Bronchial epithelial cell (primary cell): ENCODE results near the gene IFT122. TPM values are rescaled to one million over a fixed set of nuclear protein-coding genes. Genes with fewer than 3 reads are reported as not detected.

Experiments used
- DNase-seq: peaks from one replicate; pipeline ENCODE4 v3.0.0-alpha.2; 2010; ENCODE audit warnings: low read depth
- FAIRE-seq: peaks from 2 replicates; lab custom pipeline; 2011; peaks lifted over from hg19 to GRCh38; lab: Jason Lieb, UNC
- H3K27me3 ChIP-seq: 2 replicates; pipeline ENCODE4 v1.5.1; 2011; ENCODE audit warnings: low read length; ENCODE audit not compliant: control insufficient read depth, insufficient read depth
- H3K36me3 ChIP-seq: 2 replicates; pipeline ENCODE4 v1.5.1; 2011; ENCODE audit warnings: low read length; ENCODE audit not compliant: control insufficient read depth, insufficient read depth
- H3K4me3 ChIP-seq: 2 replicates; pipeline ENCODE4 v1.5.1; 2011; ENCODE audit warnings: mild to moderate bottlenecking, low read depth, low read length, control low read depth
- total RNA-seq: library from RNA; depleted of rRNA; stranded (reverse); fragments of >200 nt; gene quantifications from 2 replicates; pipeline ENCODE4 v1.2.1, GENCODE V29; 2014
- TF ChIP-seq, protein P1 (sequence below): IDR thresholded peaks from 2 replicates; pipeline ENCODE4 v1.5.1; 2011; ENCODE audit warnings: mild to moderate bottlenecking, moderate library complexity, low read length, control low read depth, inconsistent platforms; ENCODE audit not compliant: insufficient read depth, severe bottlenecking

Gene IFT122
- total RNA-seq, 1 donor from 2014 or later, result 10.0 TPM

DNA sequence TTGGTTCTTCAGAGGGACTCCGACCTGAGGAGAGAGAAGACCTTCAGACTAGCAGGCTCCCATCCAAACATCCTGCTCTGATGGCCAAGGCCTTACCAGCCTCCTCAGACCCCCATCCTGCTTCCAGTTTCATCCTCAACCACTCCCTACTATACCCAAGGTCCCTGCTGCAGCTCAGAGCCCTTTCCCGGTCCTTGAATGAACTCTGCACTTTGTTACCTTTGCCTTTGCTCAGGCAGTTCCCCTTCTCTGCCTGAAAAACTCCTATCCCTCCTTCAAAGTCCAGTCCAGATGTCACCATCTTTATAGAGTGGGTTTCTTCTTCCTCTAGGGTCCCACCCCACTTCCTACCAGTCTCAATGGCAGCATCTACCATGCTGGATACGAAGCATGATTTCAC lies 24.6 kb upstream of the IFT122 start:
- no peak for FAIRE-seq
- TF ChIP-seq, protein P1, sequence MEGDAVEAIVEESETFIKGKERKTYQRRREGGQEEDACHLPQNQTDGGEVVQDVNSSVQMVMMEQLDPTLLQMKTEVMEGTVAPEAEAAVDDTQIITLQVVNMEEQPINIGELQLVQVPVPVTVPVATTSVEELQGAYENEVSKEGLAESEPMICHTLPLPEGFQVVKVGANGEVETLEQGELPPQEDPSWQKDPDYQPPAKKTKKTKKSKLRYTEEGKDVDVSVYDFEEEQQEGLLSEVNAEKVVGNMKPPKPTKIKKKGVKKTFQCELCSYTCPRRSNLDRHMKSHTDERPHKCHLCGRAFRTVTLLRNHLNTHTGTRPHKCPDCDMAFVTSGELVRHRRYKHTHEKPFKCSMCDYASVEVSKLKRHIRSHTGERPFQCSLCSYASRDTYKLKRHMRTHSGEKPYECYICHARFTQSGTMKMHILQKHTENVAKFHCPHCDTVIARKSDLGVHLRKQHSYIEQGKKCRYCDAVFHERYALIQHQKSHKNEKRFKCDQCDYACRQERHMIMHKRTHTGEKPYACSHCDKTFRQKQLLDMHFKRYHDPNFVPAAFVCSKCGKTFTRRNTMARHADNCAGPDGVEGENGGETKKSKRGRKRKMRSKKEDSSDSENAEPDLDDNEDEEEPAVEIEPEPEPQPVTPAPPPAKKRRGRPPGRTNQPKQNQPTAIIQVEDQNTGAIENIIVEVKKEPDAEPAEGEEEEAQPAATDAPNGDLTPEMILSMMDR, result no peak
- no peak for DNase-seq

DNA sequence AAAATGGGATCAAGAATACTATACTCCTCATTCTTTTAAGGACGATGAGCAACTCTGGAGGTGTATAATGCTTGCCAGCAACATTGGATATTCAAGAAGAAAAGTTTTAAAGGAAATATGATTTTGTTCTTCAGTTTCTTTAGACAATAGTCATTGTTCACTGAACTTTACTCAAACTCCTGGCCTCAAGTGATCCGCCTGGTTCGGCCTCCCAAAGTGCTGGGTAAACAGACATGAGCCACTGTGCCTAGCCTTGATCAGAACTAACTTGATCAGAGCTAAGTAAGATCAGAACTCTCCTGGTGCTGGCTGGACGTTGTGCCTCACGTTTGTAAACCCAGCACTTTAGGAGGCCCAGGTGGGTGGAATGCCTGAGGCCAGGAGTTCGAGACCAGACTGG lies 24.2 kb upstream of the IFT122 start:
- TF ChIP-seq, protein P1, result no peak
- DNase-seq (no peak), FAIRE-seq (no peak)
- Histone ChIP-seq H3K36me3 (no peaks in the 10 kb centered on the region), H3K27me3 (no peaks in the 10 kb centered on the region), H3K4me3 (no peak overlapping the region)

More for the DNA sequence above, 24.6 kb upstream of the IFT122 start:
- Histone ChIP-seq H3K4me3 (no peak overlapping the region), H3K27me3 (no peaks in the 10 kb centered on the region), H3K36me3 (no peaks in the 10 kb centered on the region)

DNA sequence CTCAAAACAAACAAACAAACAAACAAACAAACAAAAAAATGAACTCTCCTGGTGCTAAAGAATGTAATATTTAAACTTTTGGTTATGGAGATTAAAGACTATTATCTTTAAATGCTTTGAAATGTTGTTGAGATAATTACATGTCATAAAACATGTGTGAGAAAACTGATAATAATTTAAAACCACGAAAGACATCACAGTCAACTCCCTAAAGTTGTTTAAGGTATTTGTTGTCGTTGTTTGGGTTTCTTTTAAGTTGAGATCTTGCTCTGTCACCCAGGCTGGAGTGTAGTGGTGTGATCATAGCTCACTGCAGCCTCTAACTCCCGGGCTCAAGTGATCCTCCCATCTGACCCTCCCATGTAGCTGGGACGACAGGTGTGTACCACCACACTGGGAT lies 23.6 kb upstream of the IFT122 start:
- H3K4me3 ChIP-seq, result no peak overlapping the region
- H3K27me3 ChIP-seq, result no peaks in the 10 kb centered on the region
- no peaks in the 10 kb centered on the region for H3K36me3 ChIP-seq
- TF ChIP-seq, protein P1, result no peak
- DNase-seq, result no peak
- no peak for FAIRE-seq

DNA sequence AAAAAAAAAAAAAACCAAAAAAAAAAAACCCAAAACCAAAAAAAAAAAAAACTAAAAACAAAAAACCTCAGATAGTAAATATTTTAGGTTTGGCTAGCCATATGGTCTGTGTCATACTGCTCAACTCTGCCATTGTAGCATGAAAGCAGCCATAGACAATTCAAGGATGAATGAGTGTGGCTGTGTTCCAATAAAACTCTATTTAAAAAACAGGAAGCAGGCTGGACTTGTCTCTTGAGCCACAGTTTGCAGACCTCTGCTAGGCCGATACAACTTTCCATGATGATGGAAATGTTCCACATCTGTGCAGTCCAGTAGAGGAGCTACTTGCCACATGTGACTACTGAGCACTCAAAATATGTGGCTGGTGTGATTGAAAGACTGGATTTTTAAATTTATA lies 22.7 kb upstream of the IFT122 start:
- FAIRE-seq (no peak), DNase-seq (no peak)
- Histone ChIP-seq H3K27me3 (no peaks in the 10 kb centered on the region), H3K36me3 (no peaks in the 10 kb centered on the region), H3K4me3 (no peak overlapping the region)
- TF ChIP-seq, protein P1, result no peak

DNA sequence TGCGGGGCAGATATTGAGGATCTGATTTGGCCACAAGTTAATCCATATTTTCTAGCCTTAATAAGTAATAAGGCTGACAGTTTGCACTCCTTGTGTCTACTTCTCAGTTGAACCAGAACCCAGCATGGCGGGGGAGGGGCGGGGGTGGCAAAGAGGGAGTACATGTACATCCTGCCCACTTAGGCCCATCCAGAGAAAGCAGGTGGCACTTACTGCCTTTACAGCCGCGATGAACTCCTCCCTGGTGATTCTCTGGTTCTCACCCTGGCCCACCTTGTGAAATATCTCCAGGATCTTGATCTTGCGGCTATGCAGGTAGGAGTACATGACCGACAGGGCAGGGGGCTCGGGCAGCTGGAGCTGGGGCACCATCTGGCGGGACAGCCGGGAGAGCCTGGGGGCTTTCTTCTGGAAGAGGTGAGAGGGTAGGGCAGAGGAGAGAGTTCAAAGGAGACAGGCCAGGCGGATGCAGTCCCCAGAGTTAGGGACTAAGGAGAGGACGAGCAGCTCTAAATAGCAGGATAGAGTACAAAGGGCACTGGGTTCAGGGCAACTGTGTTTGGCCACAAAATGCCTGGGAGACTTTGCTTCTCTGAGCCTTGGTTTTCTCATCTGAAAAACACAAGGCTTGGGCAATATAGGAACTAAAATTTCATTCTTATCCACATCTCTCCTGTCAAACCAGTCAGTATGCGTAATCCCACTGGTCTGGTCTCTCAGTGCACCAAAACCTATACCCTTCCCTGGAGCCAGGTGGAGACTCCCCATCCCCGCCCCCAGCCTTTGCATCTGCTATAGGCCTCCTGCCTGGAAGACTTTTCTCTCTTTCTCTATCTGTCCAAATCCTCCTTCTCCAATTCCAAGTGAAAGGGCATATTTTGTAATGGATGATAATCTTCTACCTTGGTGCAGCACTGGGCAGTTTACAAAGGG lies 21.7 kb upstream of the IFT122 start:
- FAIRE-seq, result no peak
- TF ChIP-seq, protein P1, result no peak
- no peaks in the 10 kb centered on the region for H3K27me3 ChIP-seq
- H3K4me3 ChIP-seq, result no peak overlapping the region
- no peak for DNase-seq
- no peaks in the 10 kb centered on the region for H3K36me3 ChIP-seq
